Stomach (tissue), 4 donors: ENCODE data around the gene SSTR3.

Experiments
- CTCF ChIP-seq, 7 experiments: fragments of 450-650 bp in 4 of 7; fragments of 200-600 bp in 3 of 7; sonication (generic) in 3 of 7; IDR thresholded peaks; one replicate each; pipeline ENCODE4 v1.5.1; 2016 to 2019; ENCODE audit warnings: antibody characterized with exemption in 7 of 7, control low read depth in 2 of 7, mild to moderate bottlenecking in 1 of 7
- EP300 ChIP-seq: sonication (generic); formaldehyde crosslinking; IDR thresholded peaks from one replicate; pipeline ENCODE4 v1.6.1; 2017; ENCODE audit warnings: antibody characterized with exemption
- POLR2A ChIP-seq, 4 donors: fragments of 450-650 bp; IDR thresholded peaks; one replicate each; pipeline ENCODE4 v1.6.1; 2016; ENCODE audit warnings: antibody characterized with exemption in 4 of 4, control low read depth in 2 of 4, mild to moderate bottlenecking in 1 of 4, moderate library complexity in 1 of 4
- POLR2AphosphoS5 ChIP-seq, 3 donors: sonication (generic); formaldehyde crosslinking; IDR thresholded peaks; one replicate each; pipeline ENCODE4 v1.6.1; 2016; ENCODE audit warnings: antibody characterized with exemption in 3 of 3

DNA sequence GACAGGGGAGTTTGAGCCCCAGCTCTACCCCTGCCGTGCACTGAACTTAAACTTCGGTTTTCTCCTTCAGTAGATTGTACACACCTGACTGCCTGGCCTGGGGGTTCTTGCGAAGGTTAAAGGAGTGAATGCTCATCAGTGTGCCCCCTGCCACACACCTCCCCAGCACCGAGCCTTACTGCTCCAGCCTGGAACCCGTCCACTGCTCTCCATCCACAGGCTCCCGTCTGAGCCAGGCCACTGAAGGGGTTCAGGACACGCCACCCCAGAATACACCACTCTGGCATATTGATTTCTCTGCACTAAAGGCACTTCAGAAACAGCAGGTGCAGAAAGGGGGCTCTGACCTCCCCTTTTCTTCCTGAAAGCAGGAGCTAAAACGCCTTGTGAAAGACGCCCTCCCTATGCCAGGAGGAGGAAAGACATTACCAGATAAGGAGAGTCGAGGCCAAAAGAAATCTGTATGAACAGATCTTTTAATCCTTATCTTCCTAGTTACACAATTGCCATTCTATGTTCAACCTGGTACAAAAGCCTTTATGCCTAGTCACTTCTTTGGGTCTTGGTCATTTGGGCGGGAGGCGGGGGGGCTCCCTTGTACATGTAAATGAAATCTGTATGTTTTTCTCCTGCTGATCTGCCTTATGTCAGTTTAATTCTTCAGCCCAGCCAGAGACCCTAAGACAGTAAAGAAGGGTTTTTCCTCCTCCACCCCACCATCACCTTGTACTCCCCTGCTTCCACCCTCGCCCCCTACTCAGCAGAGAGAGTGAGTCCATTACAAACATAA, 1.9 kb upstream of the SSTR3 start:
- TF ChIP-seq CTCF (IDR thresholded peaks at IDR 0.05) (no peak), POLR2A (IDR thresholded peaks at IDR 0.05) (no peak), POLR2AphosphoS5 (IDR thresholded peaks at IDR 0.05) (no peak), EP300 (no peak)
